BLaER1 treated with 17β-estradiol and CSF1 and Interleukin-3, amounts not matched to agents 10 nM and 100 nM (cell line): ENCODE data around the gene LPP.

Experiments
- H3K27ac ChIP-seq, 11 experiments: shearing (Covaris generic); formaldehyde crosslinking; 2 replicates each; pipeline ENCODE4 v1.8.1; 2022
- H3K27me3 ChIP-seq, 11 experiments: shearing (Covaris generic); formaldehyde crosslinking; 2 replicates each; pipeline ENCODE4 v1.8.1; 2022
- H3K36me3 ChIP-seq, 11 experiments: shearing (Covaris generic); formaldehyde crosslinking; 2 replicates each; pipeline ENCODE4 v1.8.1; 2022
- H3K4me1 ChIP-seq, 10 experiments: shearing (Covaris generic); formaldehyde crosslinking; 2 replicates each; pipeline ENCODE4 v1.8.1; 2022
- H3K4me2 ChIP-seq, 11 experiments: shearing (Covaris generic); formaldehyde crosslinking; 2 replicates each; pipeline ENCODE4 v1.8.1; 2022
- H3K4me3 ChIP-seq, 10 experiments: shearing (Covaris generic); formaldehyde crosslinking; 2 replicates each; pipeline ENCODE4 v1.8.1; 2022
- H3K9ac ChIP-seq, 11 experiments: shearing (Covaris generic); formaldehyde crosslinking; 2 replicates each; pipeline ENCODE4 v1.8.1; 2022
- H3K9me3 ChIP-seq, 11 experiments: shearing (Covaris generic); formaldehyde crosslinking; replicated peaks in 1 of 11; 2 replicates each; pipeline ENCODE4 v1.8.1; 2022
- H4K20me1 ChIP-seq, 11 experiments: shearing (Covaris generic); formaldehyde crosslinking; 2 replicates each; pipeline ENCODE4 v1.8.1; 2022
- Cebpa-rat ChIP-seq, 11 experiments: shearing (Covaris generic); IDR thresholded peaks; 2 replicates each; pipeline ENCODE4 v1.8.1; 2022

The LPP gene

DNA sequence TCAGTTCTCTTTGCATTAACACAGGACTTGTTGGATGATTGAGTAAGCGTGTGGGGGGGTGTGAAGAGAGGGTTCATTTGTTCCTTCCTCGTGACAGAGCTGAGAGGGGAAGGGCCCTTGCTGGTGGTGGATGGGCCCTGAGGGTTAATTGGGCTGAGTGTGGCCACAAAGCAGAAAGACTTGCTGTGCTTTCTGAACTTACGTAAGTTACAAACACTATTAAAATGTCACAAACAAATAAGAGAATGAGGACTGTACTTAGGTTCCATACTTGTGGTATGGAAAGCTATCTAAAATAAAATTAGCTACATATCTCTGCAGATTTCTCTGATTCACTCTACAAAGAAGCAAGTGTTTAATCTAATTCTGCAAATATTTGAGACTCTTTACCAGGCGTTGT, 231.3 kb downstream of the LPP start:
- no peaks in the 10 kb centered on the region for H3K36me3 ChIP-seq
- no peak overlapping the region; a peak in 1 of 22 replicates for H3K9ac ChIP-seq
- H3K27ac ChIP-seq = peak overlapping the region in 5 of 11 experiments; percentile 6 to 62 (median 34); a peak in 8 of 22 replicates
- H3K4me1 ChIP-seq = peaks cover 12 to 71% (median 30%) of the 10 kb centered on the region in 10 experiments
- no peak for TF ChIP-seq Cebpa-rat (IDR thresholded peaks at IDR 0.05)
- peak overlapping the region in 6 of 11 experiments; percentile 15 to 72 (median 35); a peak in 12 of 22 replicates for H3K4me2 ChIP-seq
- no peaks in the 10 kb centered on the region for H3K27me3 ChIP-seq
- H3K4me3 ChIP-seq = no peak overlapping the region
- H4K20me1 ChIP-seq = no peaks in the 10 kb centered on the region
- H3K9me3 ChIP-seq = peaks cover 0 to 8% (median 0%) of the 10 kb centered on the region in 11 experiments; a peak in 2 of 22 replicates

GRCh38 chr3:188389711-188390342, 235.9 kb downstream of the LPP start:
- H3K36me3 ChIP-seq = no peaks in the 10 kb centered on the region
- H3K4me2 ChIP-seq = peak overlapping the region; percentile 32 to 81 (median 61)
- H3K27me3 ChIP-seq = no peaks in the 10 kb centered on the region
- 0 out of 22 replicates have a peak, but pooled peaks cover 0 to 3% (median 0%) of the 10 kb centered on the region in 11 experiments for H3K9me3 ChIP-seq
- H3K4me3 ChIP-seq = no peak overlapping the region
- H4K20me1 ChIP-seq = no peaks in the 10 kb centered on the region
- peak overlapping the region; percentile 35 to 98 (median 69); a peak in 21 of 22 replicates for H3K27ac ChIP-seq
- peaks cover 18 to 88% (median 37%) of the 10 kb centered on the region in 10 experiments for H3K4me1 ChIP-seq
- H3K9ac ChIP-seq = peak overlapping the region in 10 of 11 experiments; percentile 14 to 86 (median 55); a peak in 17 of 22 replicates
- peak in 1 of 11 experiments; percentile 22; a peak in 1 of 22 replicates for TF ChIP-seq Cebpa-rat (IDR thresholded peaks at IDR 0.05)

DNA sequence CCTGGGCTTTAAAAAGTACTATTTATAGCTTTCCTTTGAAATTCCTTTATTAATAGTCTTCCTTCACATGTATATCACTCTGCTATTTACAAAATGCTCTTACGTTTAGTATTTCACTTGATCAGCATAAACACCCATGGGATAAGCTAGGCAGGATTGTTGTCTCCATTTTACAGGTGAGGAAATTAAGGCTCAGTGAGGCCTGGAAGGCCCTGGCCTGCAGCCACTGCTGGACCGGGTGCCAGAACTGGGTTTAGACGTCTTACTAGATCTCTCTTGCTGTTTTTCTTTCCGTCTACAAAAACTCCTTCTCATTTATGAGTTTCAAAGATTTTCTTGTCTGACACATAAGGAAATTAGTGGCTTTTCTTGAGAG, 236.4 kb downstream of the LPP start:
- no peak for TF ChIP-seq Cebpa-rat (IDR thresholded peaks at IDR 0.05)
- Histone ChIP-seq H4K20me1 (no peaks in the 10 kb centered on the region), H3K9me3 (0 out of 22 replicates have a peak, but pooled peaks cover 0 to 3% (median 0%) of the 10 kb centered on the region in 11 experiments), H3K4me1 (peaks cover 18 to 88% (median 32%) of the 10 kb centered on the region in 10 experiments), H3K4me3 (no peak overlapping the region), H3K9ac (peak overlapping the region in 10 of 11 experiments; percentile 14 to 86 (median 55); a peak in 16 of 22 replicates), H3K4me2 (peak overlapping the region; percentile 32 to 81 (median 61)), H3K27me3 (no peaks in the 10 kb centered on the region), H3K27ac (peak overlapping the region; percentile 35 to 98 (median 69)), H3K36me3 (no peaks in the 10 kb centered on the region)

GRCh38 chr3:188390775-188391443, 237.0 kb downstream of the LPP start:
- peak overlapping the region; percentile 35 to 98 (median 69); a peak in 20 of 22 replicates for H3K27ac ChIP-seq
- peak overlapping the region; percentile 32 to 81 (median 61); a peak in 19 of 22 replicates for H3K4me2 ChIP-seq
- H3K4me3 ChIP-seq = no peak overlapping the region
- TF ChIP-seq Cebpa-rat (IDR thresholded peaks at IDR 0.05) = no peak
- H3K9me3 ChIP-seq = 0 out of 22 replicates have a peak, but pooled peaks cover 0 to 3% (median 0%) of the 10 kb centered on the region in 11 experiments
- peak overlapping the region in 6 of 11 experiments; percentile 42 to 86 (median 72); a peak in 10 of 22 replicates for H3K9ac ChIP-seq
- no peaks in the 10 kb centered on the region for H4K20me1 ChIP-seq
- no peaks in the 10 kb centered on the region for H3K36me3 ChIP-seq
- no peaks in the 10 kb centered on the region for H3K27me3 ChIP-seq
- peaks cover 18 to 87% (median 28%) of the 10 kb centered on the region in 10 experiments for H3K4me1 ChIP-seq

- peak overlapping the region in 4 of 11 experiments; percentile 88 to 98 (median 94); a peak in 7 of 22 replicates for H3K27ac ChIP-seq
- peaks cover 21 to 87% (median 24%) of the 10 kb centered on the region in 10 experiments for H3K4me1 ChIP-seq
- H3K4me2 ChIP-seq = peak overlapping the region in 3 of 11 experiments; percentile 74 to 81 (median 75); a peak in 6 of 22 replicates
- no peaks in the 10 kb centered on the region for H3K36me3 ChIP-seq
- H4K20me1 ChIP-seq = no peaks in the 10 kb centered on the region
- TF ChIP-seq Cebpa-rat (IDR thresholded peaks at IDR 0.05) = no peak
- 0 out of 22 replicates have a peak, but pooled peaks cover 0 to 3% (median 0%) of the 10 kb centered on the region in 11 experiments for H3K9me3 ChIP-seq
- no peaks in the 10 kb centered on the region for H3K27me3 ChIP-seq
- no peak overlapping the region for H3K4me3 ChIP-seq
- peak overlapping the region in 2 of 11 experiments; percentile 86; a peak in 3 of 22 replicates for H3K9ac ChIP-seq
Observed at GRCh38 chr3:188391592-188391991, 237.6 kb downstream of the LPP start.

DNA sequence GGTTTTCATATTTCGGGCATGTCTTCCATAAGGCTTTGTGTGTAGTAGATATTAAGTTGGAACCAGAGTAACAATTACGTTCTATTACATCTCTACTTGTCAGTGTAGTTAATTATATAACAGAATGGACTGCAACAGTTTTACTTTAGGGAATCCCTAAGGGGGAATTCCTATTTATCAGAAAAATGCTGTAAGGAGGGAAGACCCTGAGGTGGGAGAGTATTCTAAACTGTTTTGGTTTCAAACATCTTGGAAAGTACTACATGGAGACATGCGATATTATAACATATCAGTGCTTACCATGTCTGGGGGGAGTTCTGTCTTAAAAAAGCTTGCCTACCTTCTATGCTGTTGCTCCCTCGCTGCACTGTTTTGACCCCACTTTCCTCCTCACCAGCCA, 238.1 kb downstream of the LPP start:
- no peaks in the 10 kb centered on the region for H3K27me3 ChIP-seq
- H3K36me3 ChIP-seq = no peaks in the 10 kb centered on the region
- peaks cover 25 to 87% (median 29%) of the 10 kb centered on the region in 10 experiments for H3K4me1 ChIP-seq
- H3K4me2 ChIP-seq = peak overlapping the region in 2 of 11 experiments; percentile 74 to 81; a peak in 4 of 22 replicates
- 0 out of 22 replicates have a peak, but pooled peaks cover 0 to 3% (median 0%) of the 10 kb centered on the region in 11 experiments for H3K9me3 ChIP-seq
- H3K27ac ChIP-seq = peak overlapping the region in 1 of 11 experiments; percentile 98; a peak in 2 of 22 replicates
- TF ChIP-seq Cebpa-rat (IDR thresholded peaks at IDR 0.05) = no peak
- H4K20me1 ChIP-seq = no peaks in the 10 kb centered on the region
- H3K4me3 ChIP-seq = no peak overlapping the region
- H3K9ac ChIP-seq = no peak overlapping the region

DNA sequence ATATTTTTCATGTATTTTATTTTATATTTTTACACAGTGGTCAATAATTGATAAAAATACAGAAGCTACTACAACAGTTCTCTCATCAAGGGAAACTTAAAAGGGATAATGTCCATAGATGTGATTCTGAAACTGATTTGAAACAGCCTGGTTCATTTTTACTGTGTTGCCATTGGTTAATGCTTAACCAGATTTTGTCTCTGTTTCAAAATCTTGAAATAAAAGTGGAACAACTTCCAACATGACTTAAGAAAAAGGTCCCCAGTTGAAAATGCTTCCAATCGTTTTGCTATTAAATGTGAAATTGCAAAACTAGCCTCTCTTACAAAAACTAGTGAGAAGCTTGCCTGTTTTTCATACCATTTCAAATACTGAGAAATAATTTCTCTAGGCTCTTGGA, 240.7 kb downstream of the LPP start:
- no peak overlapping the region for H3K4me3 ChIP-seq
- no peak for TF ChIP-seq Cebpa-rat (IDR thresholded peaks at IDR 0.05)
- peaks cover 0 to 6% (median 0%) of the 10 kb centered on the region in 11 experiments; a peak in 3 of 22 replicates for H3K36me3 ChIP-seq
- peaks cover 27 to 88% (median 32%) of the 10 kb centered on the region in 10 experiments for H3K4me1 ChIP-seq
- no peaks in the 10 kb centered on the region for H3K27me3 ChIP-seq
- H3K27ac ChIP-seq = no peak overlapping the region
- 0 out of 22 replicates have a peak, but pooled peaks cover 0 to 5% (median 0%) of the 10 kb centered on the region in 11 experiments for H3K9me3 ChIP-seq
- no peaks in the 10 kb centered on the region for H4K20me1 ChIP-seq
- H3K9ac ChIP-seq = no peak overlapping the region
- no peak overlapping the region for H3K4me2 ChIP-seq

- Histone ChIP-seq H3K9ac (peak overlapping the region in 2 of 11 experiments; percentile 76 to 80; a peak in 1 of 22 replicates), H3K27me3 (no peaks in the 10 kb centered on the region), H3K4me3 (no peak overlapping the region), H3K27ac (peak overlapping the region in 4 of 11 experiments; percentile 66 to 85 (median 70); a peak in 4 of 22 replicates), H3K9me3 (peaks cover 0 to 6% (median 0%) of the 10 kb centered on the region in 11 experiments; a peak in 1 of 22 replicates), H4K20me1 (no peaks in the 10 kb centered on the region), H3K4me1 (peaks cover 14 to 90% (median 21%) of the 10 kb centered on the region in 10 experiments), H3K36me3 (peaks cover 0 to 6% (median 0%) of the 10 kb centered on the region in 11 experiments; a peak in 3 of 22 replicates), H3K4me2 (peak overlapping the region in 3 of 11 experiments; percentile 73 to 84 (median 77); a peak in 6 of 22 replicates)
- no peak for TF ChIP-seq Cebpa-rat (IDR thresholded peaks at IDR 0.05)
Observed at GRCh38 chr3:188396251-188396650, 242.3 kb downstream of the LPP start.
